Epithelial cell of proximal tubule (primary cell): Measurements from ENCODE around the gene LAMA2. TPM values are rescaled to one million over a fixed set of nuclear protein-coding genes. Genes with fewer than 3 reads are reported as not detected.

ENCODE experiments used
- DNase-seq: peaks from one replicate; pipeline ENCODE4 v3.0.0-alpha.2; 2011; ENCODE audit warnings: low read depth
- H3K4me3 ChIP-seq: 2 replicates; pipeline ENCODE4 v1.5.1; 2011; ENCODE audit warnings: low read depth, mild to moderate bottlenecking, low read length
- CTCF ChIP-seq: conservative IDR thresholded peaks from 2 replicates; pipeline ENCODE4 v1.5.1; 2012; ENCODE audit warnings: low read depth, mild to moderate bottlenecking, low read length
- total RNA-seq: library from RNA; depleted of rRNA; stranded (reverse); fragments of >200 nt; gene quantifications from 2 replicates; pipeline ENCODE4 v1.2.3, GENCODE V29; 2015

Gene LAMA2
- total RNA-seq, 1 donor from 2014 or later = 0.69 TPM

GRCh38 chr6:129177801-129178200 is 294.9 kb downstream of the LAMA2 start:
- TF ChIP-seq CTCF = no peak

GRCh38 chr6:129179283-129179682 is 296.3 kb downstream of the LAMA2 start:
- H3K4me3 ChIP-seq = no peak overlapping the region
- no peak for TF ChIP-seq CTCF
- DNase-seq = no peak

More at GRCh38 chr6:129177801-129178200, 294.9 kb downstream of the LAMA2 start:
- no peak overlapping the region for H3K4me3 ChIP-seq
- no peak for DNase-seq

GRCh38 chr6:129181001-129181400 is 298.1 kb downstream of the LAMA2 start:
- H3K4me3 ChIP-seq = no peak overlapping the region
- no peak for TF ChIP-seq CTCF

GRCh38 chr6:129183187-129183591 is 300.3 kb downstream of the LAMA2 start:
- no peak overlapping the region for H3K4me3 ChIP-seq
- TF ChIP-seq CTCF = no peak
- no peak for DNase-seq

More at GRCh38 chr6:129181001-129181400, 298.1 kb downstream of the LAMA2 start:
- DNase-seq = no peak

GRCh38 chr6:129183681-129184301 is 300.9 kb downstream of the LAMA2 start:
- no peak for DNase-seq
- H3K4me3 ChIP-seq = no peak overlapping the region
- TF ChIP-seq CTCF = no peak

DNA sequence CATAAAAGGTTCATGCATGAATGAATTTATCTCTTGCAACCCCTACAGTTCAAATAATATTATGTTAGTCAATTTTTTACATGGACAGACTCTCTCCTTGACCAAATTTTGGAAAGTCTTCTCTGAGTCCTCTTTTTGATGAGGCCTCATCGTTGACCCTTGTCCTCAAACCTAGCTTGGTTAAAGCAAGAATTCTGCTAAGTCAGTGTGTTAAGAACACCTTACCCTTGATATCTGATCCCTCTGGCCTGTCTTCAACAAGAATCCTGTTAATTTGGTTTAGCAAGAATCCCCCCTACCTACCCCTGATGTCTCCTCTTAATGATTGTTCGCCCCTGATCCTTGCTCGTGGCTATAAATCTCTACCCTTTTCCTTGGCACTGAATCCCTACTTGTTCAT is 301.4 kb downstream of the LAMA2 start:
- no peak for DNase-seq
- no peak overlapping the region for H3K4me3 ChIP-seq
- TF ChIP-seq CTCF = no peak

GRCh38 chr6:129184808-129185366 is 301.9 kb downstream of the LAMA2 start:
- peak; percentile 2 for DNase-seq
- TF ChIP-seq CTCF = no peak
- no peak overlapping the region for H3K4me3 ChIP-seq
